Left forelimb (tissue), 1 donor: ENCODE measurements around the gene TRIM4.

Experiments used
- DNase-seq: peaks from one replicate; pipeline ENCODE4 v3.0.0-alpha.2; 2018; ENCODE audit warnings: low spot score

The TRIM4 gene

GRCh38 chr7:99842926-99843325, 76.4 kb downstream of the TRIM4 start:
- DNase-seq: no peak
